Astrocyte of the cerebellum (primary cell): ENCODE results near the gene FRMD4B.

Source experiments
- DNase-seq: peaks from one replicate; pipeline ENCODE4 v3.0.0-alpha.2; 2011; ENCODE audit warnings: low read depth
- H3K4me3 ChIP-seq: 2 replicates; pipeline ENCODE4 v1.5.1; 2011; ENCODE audit warnings: mild to moderate bottlenecking, low read depth, low read length, moderate library complexity
- in situ Hi-C: cut with HindIII; loops from 2 replicates; pipeline ENCODE4 v1.10.0; 2017; ENCODE audit warnings: low sequenced_read_pairs
- TF ChIP-seq, protein P1 (sequence below): IDR thresholded peaks from 2 replicates; pipeline ENCODE4 v1.5.1; 2012; ENCODE audit warnings: low read length, low read depth, moderate library complexity, mild to moderate bottlenecking; ENCODE audit errors: missing control alignments

Gene FRMD4B

DNA sequence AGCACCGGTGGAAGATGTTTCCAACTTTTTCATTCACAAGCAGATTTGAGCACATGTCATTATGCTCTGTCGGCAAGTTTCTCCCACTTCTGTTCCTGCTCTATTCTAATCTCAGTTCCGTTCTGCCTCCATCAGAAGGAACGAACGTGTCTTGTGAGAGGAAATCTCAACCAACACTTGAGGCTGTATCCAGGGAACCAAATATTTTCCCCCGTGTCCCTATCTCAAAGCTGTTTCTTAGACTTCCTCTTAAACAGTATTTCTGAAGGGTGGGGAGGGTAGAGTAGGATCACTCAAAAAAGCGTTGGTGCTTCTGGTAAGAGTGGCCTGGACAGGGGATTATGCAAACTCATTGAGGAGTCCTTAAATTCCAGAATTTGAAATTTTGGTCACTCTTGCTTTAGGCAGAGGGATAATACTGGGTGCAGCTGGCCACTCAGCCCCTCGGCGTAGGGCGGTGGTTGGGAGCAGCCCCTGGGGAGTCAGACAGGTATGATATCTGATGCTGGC is 54.9 kb downstream of the FRMD4B start:
- TF ChIP-seq, protein P1, sequence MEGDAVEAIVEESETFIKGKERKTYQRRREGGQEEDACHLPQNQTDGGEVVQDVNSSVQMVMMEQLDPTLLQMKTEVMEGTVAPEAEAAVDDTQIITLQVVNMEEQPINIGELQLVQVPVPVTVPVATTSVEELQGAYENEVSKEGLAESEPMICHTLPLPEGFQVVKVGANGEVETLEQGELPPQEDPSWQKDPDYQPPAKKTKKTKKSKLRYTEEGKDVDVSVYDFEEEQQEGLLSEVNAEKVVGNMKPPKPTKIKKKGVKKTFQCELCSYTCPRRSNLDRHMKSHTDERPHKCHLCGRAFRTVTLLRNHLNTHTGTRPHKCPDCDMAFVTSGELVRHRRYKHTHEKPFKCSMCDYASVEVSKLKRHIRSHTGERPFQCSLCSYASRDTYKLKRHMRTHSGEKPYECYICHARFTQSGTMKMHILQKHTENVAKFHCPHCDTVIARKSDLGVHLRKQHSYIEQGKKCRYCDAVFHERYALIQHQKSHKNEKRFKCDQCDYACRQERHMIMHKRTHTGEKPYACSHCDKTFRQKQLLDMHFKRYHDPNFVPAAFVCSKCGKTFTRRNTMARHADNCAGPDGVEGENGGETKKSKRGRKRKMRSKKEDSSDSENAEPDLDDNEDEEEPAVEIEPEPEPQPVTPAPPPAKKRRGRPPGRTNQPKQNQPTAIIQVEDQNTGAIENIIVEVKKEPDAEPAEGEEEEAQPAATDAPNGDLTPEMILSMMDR, result no peak
- H3K4me3 ChIP-seq, result no peak overlapping the region
- in situ Hi-C loops, result no loop called here
- DNase-seq, result no peak

DNA sequence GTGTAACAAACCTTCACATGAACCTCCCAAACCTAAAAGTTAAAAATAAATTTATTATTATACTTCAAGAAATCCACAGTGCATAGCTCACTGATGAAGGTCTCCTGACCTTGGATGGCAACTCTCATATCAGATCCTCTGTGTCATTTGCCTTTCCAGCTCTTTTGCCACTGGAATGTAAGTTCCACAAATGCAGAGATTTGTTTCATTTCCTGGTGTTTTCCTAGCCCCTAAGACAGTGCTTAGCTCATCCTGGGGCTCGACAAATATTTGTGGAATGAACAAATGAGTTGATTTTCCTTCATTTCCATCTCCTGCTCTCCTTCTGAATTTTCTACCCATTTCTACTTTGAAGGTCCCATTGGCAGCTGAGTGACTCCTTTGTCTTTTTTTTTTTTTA is 56.0 kb downstream of the FRMD4B start:
- in situ Hi-C loops, result no loop called here
- H3K4me3 ChIP-seq, result no peak overlapping the region
- TF ChIP-seq, protein P1, result no peak
- DNase-seq, result no peak

DNA sequence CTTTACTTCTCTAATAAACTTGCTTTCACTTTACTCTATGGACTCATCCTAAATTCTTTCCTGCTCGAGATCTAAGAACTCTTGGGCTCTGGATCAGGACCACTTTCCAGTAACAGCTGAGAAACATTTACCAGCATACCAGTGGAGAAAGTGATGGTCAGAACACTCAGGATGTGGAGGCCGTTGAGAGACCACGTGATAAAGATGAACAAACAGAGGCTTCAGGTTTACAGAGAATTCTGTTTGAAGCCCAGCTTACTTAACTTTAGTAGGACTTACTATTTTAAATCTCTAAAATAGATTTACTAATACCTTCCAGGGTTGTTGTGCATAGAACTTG is 57.0 kb downstream of the FRMD4B start:
- in situ Hi-C loops, result no loop called here
- TF ChIP-seq, protein P1, result no peak
- H3K4me3 ChIP-seq, result no peak overlapping the region
- no peak for DNase-seq

DNA sequence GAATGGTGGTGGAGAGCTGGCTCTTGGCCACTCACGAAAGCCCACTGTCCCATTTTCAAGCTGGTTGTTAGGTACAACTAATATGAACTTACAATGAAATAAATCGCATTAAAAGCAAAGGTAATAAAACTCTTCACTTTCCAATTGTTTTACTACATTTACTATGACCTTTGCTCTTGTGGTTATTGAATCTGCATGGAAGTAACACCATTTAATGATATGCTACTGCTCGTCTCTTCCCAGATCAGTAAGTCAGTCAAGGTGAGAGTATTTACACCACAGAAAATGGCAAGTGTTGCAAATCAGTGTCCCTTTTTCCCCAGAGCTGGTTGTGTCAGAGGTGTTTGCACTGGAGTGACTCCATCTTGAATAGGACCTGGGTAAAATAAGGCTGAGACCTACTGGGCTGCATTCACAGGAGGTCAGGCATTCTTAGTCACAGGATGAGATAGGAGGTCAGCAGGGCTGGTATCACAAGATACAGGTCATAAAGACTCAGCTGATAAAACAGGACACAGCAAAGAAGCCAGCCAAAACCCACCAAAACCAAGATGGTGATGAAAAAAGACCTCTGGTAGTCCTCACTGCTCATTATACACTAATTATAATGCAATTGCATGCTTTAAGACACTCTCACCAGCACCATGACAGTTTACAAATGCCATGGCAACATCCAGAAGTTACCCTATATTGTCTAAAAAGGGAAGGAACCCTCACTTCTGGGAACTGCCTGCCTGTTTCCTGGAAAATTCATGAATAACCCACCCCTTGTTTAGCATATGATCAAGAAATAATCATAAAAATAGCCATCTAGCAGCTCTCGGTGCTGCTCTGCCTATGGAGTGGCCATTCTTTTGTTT is 57.6 kb downstream of the FRMD4B start:
- no peak for DNase-seq
- TF ChIP-seq, protein P1, result no peak
- H3K4me3 ChIP-seq, result no peak overlapping the region
- in situ Hi-C loops, result no loop called here

DNA sequence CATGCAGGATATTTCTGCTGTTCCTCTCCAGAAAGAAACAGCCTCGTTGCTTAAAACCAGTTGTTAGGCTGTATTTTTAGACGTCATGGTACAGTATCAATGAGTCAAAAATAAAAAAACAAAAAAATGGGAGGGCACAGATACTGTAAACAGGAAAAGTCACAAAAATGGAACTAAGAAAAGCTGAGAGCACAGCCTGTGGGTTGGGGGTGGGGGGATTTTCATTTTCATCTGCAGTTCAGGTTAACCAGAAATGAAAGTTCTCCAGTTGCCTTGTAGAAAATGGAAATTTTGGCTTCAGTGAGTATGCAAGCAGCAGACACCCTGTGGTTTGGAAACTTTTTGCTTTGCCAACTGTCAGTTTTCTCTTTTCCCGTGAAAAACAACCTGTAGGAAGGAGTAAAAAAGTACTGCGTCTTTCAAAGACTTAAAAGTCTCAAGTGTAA is 59.0 kb downstream of the FRMD4B start:
- no peak overlapping the region for H3K4me3 ChIP-seq
- TF ChIP-seq, protein P1, result no peak
- DNase-seq, result peak; percentile 15
- in situ Hi-C loops, result no loop called here

DNA sequence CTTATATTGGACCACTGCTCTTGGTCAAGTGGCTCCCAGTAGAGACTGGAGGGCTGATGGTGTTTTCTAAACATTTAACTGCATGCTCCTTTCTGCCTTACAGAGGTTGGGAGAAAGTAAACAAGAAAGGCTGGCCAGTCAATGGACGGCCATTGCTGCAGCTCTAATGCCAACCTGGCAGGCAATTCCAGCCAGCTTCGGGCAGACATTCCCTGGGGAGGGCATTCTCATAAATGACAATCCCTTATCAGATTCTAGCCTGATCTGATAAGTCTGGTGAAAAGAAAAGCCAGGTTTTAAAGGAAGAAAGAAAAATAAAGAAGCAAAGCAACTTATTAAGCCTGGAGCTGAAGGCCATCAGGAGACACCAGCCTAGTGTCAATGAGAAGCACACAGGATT is 60.7 kb downstream of the FRMD4B start:
- no peak for DNase-seq
- TF ChIP-seq, protein P1, result no peak
- in situ Hi-C loops, result no loop called here
- no peak overlapping the region for H3K4me3 ChIP-seq
